GM12864 (cell line): ENCODE results near the gene WDFY3.

ENCODE experiments used
- DNase-seq: peaks from one replicate; pipeline ENCODE4 v3.0.0-alpha.2; 2011; ENCODE audit warnings: low read depth
- H3K4me3 ChIP-seq: 2 replicates; pipeline ENCODE4 v1.5.1; 2011; ENCODE audit warnings: mild to moderate bottlenecking, low read depth, low read length, control low read depth
- TF ChIP-seq, protein P1 (sequence below): IDR thresholded peaks from 2 replicates; pipeline ENCODE4 v1.5.1; 2011; ENCODE audit warnings: low read depth, mild to moderate bottlenecking, moderate library complexity, low read length, control low read depth, inconsistent platforms; ENCODE audit errors: missing control alignments

WDFY3 gene

GRCh38 chr4:84914686-84915395 lies 51.6 kb downstream of the WDFY3 start:
- TF ChIP-seq, protein P1, sequence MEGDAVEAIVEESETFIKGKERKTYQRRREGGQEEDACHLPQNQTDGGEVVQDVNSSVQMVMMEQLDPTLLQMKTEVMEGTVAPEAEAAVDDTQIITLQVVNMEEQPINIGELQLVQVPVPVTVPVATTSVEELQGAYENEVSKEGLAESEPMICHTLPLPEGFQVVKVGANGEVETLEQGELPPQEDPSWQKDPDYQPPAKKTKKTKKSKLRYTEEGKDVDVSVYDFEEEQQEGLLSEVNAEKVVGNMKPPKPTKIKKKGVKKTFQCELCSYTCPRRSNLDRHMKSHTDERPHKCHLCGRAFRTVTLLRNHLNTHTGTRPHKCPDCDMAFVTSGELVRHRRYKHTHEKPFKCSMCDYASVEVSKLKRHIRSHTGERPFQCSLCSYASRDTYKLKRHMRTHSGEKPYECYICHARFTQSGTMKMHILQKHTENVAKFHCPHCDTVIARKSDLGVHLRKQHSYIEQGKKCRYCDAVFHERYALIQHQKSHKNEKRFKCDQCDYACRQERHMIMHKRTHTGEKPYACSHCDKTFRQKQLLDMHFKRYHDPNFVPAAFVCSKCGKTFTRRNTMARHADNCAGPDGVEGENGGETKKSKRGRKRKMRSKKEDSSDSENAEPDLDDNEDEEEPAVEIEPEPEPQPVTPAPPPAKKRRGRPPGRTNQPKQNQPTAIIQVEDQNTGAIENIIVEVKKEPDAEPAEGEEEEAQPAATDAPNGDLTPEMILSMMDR, result no peak
- no peak overlapping the region for H3K4me3 ChIP-seq
- DNase-seq, result no peak

- no peak overlapping the region for H3K4me3 ChIP-seq
- TF ChIP-seq, protein P1, result no peak
- no peak for DNase-seq
Observed at GRCh38 chr4:84913176-84913575, 53.3 kb downstream of the WDFY3 start.

DNA sequence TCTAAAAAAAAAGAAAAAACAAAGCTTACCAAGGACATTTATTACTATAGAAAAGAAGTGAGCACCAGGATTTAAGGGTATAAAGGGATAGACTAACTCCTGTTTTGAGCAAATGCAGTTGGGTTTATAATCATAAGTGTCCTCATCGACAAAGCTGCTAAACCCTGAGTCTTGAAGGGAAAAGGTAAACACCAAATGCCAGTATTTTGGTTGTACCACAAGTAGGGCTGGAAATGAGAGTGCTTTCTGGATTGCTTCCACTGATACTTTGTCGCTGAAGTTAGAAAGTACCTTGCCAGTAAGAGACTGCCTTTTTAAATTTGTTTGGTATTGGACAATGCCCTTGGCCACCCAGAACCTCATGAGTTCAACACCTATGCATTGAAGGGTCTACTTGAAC lies 53.7 kb downstream of the WDFY3 start:
- TF ChIP-seq, protein P1, result no peak

DNA sequence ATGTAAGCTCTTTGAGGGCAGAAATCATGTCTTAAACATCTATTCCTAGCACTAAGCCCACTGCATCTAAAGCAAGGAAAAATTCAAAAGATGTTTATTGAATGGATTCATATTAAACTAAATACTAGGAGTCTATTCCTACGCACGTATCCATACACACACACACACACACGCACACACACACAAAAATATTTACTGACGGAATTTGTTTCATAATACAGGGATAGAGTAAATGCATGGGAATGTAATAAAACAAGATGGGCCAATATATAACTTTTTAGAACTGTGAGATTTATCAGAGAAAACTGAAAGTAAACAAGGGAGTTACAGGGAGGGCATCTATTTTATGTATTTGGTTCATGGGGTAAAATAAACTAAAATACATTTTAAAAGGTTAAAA lies 57.6 kb downstream of the WDFY3 start:
- no peak for DNase-seq
- H3K4me3 ChIP-seq, result no peak overlapping the region
- TF ChIP-seq, protein P1, result no peak

More for the DNA sequence above, 53.7 kb downstream of the WDFY3 start:
- DNase-seq, result no peak
- no peak overlapping the region for H3K4me3 ChIP-seq

DNA sequence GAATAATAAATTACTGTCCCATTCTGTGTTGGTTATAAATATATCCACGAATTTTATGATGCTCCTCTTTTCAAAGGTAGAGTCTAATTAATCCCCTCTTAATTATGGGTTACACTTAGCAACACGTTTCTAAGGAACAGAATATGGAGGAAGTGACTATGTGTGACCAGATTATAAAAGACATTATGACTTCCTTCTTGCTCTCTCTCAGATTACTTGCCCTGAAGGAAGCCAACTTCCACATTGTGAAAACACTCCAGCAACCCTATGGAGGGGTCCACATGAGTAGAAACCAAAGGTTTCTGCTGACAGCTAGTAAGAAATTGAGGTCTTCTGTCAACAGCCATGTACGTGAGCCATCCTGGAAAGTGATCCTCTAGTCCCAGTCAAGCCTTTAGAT lies 59.3 kb downstream of the WDFY3 start:
- DNase-seq, result no peak
- H3K4me3 ChIP-seq, result no peak overlapping the region
- TF ChIP-seq, protein P1, result no peak

DNA sequence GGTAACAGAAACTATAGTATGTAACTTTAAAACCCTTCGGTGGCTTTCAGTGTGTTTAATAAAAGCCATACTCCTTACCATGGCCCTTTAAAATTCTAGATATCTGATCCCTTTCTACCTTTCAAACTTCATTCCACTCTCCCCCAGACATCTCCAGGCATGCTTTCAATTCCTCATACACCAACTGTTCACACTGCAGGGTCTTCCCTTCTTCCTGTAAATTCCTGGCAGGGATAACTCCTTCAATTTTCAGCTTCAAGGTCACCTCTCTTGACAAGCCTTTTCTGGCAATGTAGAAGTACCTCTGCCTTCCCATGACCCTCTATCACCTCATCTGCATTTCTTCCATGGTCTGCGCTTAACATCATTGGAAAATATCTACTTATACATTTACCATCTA lies 60.8 kb downstream of the WDFY3 start:
- TF ChIP-seq, protein P1, result no peak
- no peak overlapping the region for H3K4me3 ChIP-seq
- no peak for DNase-seq

GRCh38 chr4:84901740-84902281 lies 64.7 kb downstream of the WDFY3 start:
- no peak overlapping the region for H3K4me3 ChIP-seq
- DNase-seq, result no peak
- TF ChIP-seq, protein P1, result no peak
